GM21360 (cell line): ENCODE results near the gene CASK.
A peak's percentile ranks its signal among the peaks of the same experiment; 100 is the strongest.
"Not testable (repeated sequence)": the region's sequence is repeated elsewhere in the genome, so short reads cannot be mapped to it uniquely, and the experiment has no call there.

ENCODE experiments used
- ATAC-seq: cut with Tn5 transposase; IDR thresholded peaks from one replicate; pipeline ENCODE4 v1.9.1; 2021; ENCODE audit warnings: mild to moderate bottlenecking, moderate library complexity; ENCODE audit not compliant: unreplicated experiment

The CASK gene

GRCh38 chrX:41705042-41705441, 218.3 kb downstream of the CASK start:
- no peak for ATAC-seq

GRCh38 chrX:41703574-41704029, 219.8 kb downstream of the CASK start:
- ATAC-seq = no peak

DNA sequence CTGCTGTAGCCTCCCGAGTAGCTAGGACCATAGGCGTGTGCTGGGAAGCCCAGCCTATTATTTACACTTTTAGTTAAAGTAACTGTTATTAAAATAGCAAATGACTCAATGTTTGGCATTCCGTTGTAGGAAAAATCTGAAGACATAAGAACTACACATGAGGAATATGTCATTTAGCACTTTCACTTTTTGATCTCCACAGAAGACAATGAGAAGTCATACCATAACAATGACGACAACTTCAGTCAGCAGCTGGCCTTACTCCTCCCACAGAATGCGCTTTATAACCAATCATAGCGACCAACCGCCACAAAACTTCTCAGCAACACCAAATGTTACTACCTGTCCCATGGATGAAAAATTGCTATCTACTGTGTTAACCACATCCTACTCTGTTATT, 227.9 kb downstream of the CASK start:
- ATAC-seq = no peak

- ATAC-seq = no peak
Measured at GRCh38 chrX:41693024-41693423, 230.3 kb downstream of the CASK start.

- ATAC-seq = no peak
Measured at GRCh38 chrX:41692162-41692749, 231.1 kb downstream of the CASK start.

DNA sequence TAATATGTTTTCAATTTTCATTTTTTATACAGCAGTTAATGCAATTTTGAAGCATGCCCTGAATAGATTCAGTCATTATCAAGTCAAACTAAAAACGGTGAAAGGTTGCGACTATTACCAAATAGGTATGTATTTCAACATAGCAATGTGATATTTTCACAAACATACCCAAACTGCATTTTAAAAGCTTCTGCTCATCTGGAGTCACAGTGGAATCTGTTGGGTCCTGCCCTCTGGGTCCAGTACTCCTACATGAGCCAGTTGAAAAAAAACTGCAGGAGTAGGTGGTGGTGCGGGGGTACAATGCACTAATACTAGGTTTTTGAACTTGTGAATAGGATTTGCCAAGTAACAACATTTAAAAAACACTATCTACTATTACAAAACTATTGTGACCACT, 233.6 kb downstream of the CASK start:
- no peak for ATAC-seq

DNA sequence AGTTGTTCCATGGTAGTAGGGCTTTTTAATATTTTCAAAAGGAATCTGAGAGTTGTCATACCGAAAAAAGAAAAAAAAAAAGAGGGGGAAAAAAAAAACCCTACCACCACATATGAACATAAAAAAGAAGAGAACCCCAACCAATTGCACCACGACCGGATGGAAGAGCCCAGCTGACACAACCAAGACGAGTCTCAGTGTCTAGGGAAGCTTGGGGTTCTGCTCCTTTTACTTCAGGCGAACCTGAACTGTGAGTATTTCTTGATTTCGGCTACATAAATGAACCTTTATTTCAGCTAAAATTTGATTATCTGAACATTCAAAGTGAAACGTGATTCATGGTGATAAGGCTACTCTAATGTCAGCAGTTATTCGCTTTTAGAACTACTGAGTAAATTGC, 234.5 kb downstream of the CASK start, which contains the start of gene GPR34:
Gene GPR34, plus strand, starts transcription at position 139 of the 400 bp plus-strand sequence. CDS start 6,661 bp downstream, outside the sequence.
- ATAC-seq = no peak

DNA sequence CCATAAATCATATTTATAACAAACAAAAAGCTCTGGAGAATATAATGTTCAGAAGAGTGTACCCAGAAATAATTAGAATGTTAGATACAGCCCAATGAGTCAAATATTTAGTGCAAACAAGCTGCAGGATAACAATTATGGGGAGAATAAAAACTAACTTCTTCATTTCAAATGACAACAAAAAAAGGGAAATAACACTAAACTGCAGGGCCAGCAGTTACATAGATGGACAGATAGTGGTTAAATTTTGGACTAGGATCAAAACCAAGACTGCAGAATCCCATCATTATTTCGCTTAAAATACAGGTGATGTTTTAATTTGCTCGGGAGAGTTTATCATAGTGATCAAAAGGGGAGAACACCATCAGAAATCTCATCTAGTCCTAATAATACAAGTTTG, 235.2 kb downstream of the CASK start:
- no peak for ATAC-seq

DNA sequence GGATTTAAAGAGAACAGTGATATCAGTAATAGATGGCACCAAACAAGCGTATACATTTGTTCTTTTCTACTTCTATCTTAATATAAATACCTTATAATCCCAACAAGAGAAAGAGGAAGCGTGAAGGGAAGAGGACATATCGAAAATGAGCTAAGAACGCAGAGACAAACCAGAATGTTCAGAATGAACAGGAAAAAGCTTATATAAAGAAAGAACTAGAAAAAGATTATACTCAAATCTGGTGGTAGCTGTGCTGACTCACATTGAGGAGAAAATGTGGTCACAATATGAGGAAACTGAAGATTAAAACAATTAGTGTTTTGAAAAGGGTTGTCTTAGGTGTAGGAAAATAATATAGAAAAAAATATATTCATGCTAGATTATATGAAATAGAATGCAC, 236.6 kb downstream of the CASK start:
- no peak for ATAC-seq

- no peak for ATAC-seq
Measured at GRCh38 chrX:41684940-41685339, 238.4 kb downstream of the CASK start.

DNA sequence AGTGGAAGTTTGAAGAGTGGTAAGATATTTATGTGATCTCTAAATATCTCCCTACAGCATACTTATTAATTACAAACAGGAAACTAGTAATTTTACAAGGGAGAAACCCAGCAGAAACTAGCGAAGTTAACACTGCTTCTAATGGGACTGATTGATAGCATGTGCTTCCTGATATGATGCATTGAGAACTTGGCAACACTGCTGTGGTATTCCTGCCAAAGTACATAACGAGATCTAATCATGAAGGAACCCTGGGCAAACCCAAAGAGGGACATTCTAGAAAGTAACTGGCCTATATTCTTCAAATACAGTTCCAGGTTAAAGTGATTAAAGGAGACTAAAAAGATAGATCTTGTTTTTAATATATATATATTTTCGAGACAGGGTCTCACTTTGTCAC, 239.2 kb downstream of the CASK start:
- ATAC-seq = no peak

DNA sequence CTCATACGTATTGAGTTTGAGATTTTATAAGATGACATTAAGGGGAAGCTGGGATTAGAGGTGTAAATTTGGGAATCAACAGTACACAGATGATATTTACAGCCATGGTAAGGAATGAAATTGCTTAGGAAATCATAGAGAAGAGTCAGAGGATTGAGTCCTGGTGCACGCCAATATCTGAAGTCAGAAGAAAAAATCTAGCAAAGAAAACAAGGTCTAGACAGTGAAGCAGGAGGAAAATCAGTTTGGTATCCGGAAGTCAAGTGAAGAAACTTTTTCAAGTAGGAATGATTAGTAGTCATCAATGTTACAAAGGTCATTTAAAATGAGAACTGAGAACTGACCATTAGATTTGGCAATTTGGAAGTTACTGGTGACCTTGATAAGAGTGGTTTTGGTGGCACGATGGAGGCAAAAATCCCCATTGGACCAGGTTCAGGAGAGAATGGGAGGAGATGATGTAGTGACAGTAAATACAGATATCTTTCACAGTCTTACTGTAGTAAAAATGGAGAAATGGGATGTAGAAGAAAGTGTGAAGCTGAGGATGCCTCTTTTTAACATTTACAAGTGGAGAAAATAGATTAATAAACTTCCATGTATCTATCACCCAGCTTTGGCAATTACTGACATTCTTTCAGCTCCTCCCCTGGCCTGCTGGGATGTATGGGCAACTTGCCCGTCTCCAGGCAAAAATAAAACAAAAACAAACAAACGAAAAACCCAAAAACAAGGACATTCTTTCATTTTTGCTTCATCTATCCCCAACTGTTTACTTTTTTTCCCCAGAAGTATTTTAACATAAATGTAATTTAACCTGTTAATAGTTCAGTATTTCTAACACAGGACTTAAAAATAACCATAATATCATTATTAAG, 245.9 kb downstream of the CASK start:
- no peak for ATAC-seq

DNA sequence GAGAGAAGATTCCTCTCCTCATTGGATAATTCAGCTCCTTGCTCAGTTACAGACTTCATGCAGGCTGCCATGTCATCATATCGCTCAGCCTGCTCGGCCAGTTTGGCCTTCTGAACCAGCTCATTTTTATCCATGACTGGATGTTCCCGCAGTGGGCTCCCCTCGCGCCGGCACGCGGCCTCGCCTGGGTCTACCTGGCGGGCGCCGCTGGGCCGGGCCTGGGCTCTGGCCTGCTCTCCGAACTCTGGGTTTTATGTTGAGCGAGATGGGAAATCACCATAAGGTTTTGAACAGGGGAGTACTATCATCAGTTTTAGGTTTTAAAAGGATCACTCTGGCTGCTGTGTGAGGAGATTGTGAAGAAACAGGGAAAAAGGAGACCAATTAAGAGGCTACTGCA, 247.0 kb downstream of the CASK start:
- ATAC-seq = not testable (repeated sequence)

DNA sequence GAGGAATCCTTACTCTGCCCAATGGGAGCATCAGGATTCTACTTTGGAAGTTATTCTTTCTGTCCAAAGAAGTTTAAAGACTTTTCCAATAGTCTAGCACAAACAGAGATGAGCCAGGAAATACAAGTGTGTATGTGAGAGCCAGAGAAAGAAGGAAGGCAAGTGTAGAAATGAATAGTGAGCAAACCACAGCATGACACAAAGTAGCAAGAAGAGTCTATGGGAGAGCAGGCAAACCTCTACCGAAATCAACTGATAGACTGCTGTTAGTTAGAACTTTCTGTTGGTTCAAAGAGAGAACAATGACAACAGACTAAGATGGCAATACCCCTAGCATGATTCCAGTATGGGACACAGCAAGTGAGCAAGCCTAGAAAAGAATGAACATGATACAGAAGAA, 250.7 kb downstream of the CASK start:
- no peak for ATAC-seq

DNA sequence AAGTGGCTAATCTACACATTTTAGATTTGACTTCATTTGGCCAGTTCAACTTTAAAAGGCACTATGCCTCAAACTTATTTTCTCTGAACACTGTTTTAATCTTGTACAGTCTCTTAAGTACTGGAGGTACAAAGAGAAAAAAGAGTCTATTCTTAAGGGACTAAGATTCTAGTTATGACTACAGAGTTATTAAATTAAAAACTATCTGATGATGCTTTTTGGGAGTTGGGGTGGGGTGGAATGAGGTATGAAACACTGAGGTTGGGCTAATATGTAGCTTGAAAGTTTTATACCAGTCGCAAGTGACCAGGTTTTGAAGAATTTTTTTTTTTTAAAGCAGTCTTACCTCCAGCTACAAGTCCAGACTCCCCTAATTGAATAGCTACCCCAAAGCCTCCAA, 252.3 kb downstream of the CASK start:
- ATAC-seq = no peak

DNA sequence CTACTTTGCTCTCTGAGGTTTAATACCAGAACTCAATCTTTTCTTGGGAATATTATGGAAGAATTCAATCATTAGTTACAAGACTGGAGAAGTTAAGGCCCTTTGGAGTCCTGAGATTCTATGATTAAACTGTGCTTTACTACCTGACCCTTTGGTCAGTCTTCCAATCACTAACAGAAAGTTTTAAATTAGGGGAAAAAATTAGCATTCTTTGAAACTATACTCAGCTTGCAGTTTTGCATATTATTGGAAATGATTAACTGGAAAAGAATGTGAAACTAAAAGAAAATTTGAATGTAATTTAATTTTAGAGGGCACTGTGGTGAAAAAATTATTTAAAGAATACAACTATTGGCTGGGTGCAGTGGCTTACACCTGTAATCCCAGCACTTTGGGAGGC, 253.2 kb downstream of the CASK start:
- ATAC-seq = no peak

DNA sequence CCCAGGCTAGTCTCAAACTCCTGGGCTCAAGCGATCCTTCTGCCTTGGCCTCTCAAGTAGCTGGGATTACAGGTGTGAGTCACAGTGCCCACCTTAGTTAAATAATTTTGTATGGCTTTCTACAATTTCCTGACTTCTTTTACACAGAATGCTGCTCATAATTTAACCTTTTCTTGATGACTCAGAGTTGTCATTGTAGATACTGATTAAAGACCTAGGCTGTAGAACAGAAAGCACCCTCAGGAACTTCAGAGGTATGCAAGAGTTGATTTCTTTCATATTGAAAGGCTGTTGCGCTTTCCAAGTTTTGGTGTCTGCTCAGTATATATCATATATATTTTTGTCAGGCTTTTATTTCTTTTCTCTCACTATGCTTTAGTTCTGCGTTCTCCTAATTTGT, 255.7 kb downstream of the CASK start:
- ATAC-seq = no peak

- no peak for ATAC-seq
Measured at GRCh38 chrX:41666251-41666650, 257.1 kb downstream of the CASK start.

DNA sequence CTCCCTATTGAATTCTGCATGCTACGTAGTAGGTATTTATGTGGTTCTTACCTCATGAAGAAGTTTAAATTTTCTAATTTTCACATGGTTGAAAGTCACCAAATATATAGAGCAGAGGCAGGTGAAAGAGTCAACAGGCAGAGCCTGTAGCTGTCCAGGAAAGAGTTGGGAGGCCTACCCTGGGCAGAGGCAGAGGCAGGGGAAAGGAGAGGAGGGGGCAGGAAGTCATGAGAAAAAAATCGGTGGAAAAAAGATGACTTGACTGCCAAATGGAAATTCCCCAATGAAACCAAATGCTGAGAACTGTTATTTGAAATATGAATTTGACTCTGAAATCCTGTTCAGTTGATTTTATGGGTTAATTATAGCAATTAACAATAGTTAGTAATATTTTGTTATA, 257.7 kb downstream of the CASK start:
- no peak for ATAC-seq

DNA sequence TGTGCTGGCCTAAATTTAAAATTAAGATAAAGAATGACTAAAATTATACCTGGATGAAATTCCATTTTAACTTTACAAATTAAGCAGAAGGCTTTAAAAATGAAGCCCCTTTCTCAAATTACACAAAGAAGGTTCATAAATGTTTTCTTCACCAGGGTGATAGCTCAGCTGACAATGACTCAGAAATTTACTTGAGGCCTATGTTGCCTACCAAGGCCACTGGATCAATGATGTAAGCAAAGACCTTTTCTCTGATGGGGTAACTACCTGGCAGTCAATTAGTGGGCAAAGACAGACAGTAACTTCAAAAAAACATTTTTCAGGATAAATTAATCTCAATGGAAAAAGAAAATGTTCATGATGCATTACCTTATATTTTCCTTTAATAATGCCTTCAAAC, 258.4 kb downstream of the CASK start:
- no peak for ATAC-seq

DNA sequence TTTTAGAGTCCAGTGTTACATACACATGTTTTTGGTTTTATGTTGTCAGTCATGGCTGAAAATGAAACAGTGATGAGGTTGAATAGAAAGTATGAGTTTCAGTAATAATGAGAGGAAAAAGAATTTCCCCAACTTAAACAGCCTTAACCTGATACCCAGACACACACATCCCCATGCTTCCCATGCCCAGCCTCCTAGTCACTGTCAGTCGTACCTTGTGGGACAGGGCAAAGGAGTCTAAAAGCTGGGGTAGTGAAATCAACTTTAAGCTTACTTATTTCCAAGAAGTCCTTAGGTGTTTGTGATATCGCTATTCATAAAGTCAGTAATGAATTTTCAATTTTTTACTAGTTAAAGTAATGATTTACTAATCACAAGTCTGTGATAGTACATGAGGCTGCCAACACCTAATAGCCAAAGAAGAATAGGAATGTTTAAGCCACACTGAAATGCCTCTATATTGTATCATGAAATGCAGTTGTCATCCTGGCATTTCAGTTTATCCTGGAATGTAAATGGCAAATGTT, 258.9 kb downstream of the CASK start:
- peak; percentile 85 for ATAC-seq
